CD4-positive, alpha-beta memory T cell (primary cell): ENCODE measurements around the gene AK5. TPM values are rescaled to one million over a fixed set of nuclear protein-coding genes. Genes with fewer than 3 reads are reported as not detected.

ENCODE experiments used
- CTCF ChIA-PET: fragments of 350-600 bp; sonication (Branson Sonifier 250); formaldehyde crosslinking; loops from one replicate; lab custom pipeline; 2021; ENCODE audit warnings: inconsistent platforms; ENCODE audit not compliant: partially characterized antibody; lab: Charles Lee
- POLR2A ChIA-PET: fragments of 350-600 bp; sonication (Branson Sonifier 250); formaldehyde crosslinking; loops from one replicate; lab custom pipeline; 2021; ENCODE audit not compliant: partially characterized antibody; lab: Charles Lee
- DNase-seq, 5 donors: peaks; one replicate each; pipeline versions ENCODE4 v3.0.0 to v3.0.0-alpha.2; 2020 to 2022; ENCODE audit warnings: mixed read lengths in 1 of 5
- H3K27ac ChIP-seq: one replicate; pipeline ENCODE4 v1.7.0; 2013; ENCODE audit warnings: low read depth, low read length
- H3K27me3 ChIP-seq: 2 replicates; pipeline ENCODE4 v1.7.0; 2013; ENCODE audit warnings: mild to moderate bottlenecking, low read length, moderate library complexity; ENCODE audit not compliant: insufficient read depth
- H3K36me3 ChIP-seq: 2 replicates; pipeline ENCODE4 v1.7.0; 2013; ENCODE audit warnings: mild to moderate bottlenecking, low read length, moderate library complexity; ENCODE audit not compliant: insufficient read depth
- H3K4me1 ChIP-seq: 2 replicates; pipeline ENCODE4 v1.7.0; 2013; ENCODE audit warnings: mild to moderate bottlenecking, low read length, moderate library complexity; ENCODE audit not compliant: insufficient read depth
- H3K4me3 ChIP-seq, 2 donors: one replicate each; pipeline ENCODE4 v1.7.0; 2013; ENCODE audit warnings: low read length in 2 of 2, mild to moderate bottlenecking in 1 of 2
- H3K9me3 ChIP-seq, 2 donors: one replicate each; pipeline ENCODE4 v1.7.0; 2013; ENCODE audit warnings: low read length in 2 of 2, control low read depth in 1 of 2; ENCODE audit not compliant: control insufficient read depth in 1 of 2
- H3K27ac Mint-ChIP-seq, 7 donors: one replicate each; pipeline ENCODE4 v1.8.0; 2020 to 2021; ENCODE audit warnings: mixed read lengths in 7 of 7, mild to moderate bottlenecking in 6 of 7, inconsistent platforms in 3 of 7, moderate library complexity in 3 of 7
- H3K27me3 Mint-ChIP-seq, 2 donors: one replicate each; pipeline ENCODE4 v1.8.0; 2020 to 2021; ENCODE audit warnings: mixed read lengths in 2 of 2
- H3K36me3 Mint-ChIP-seq, 2 donors: one replicate each; pipeline ENCODE4 v1.8.0; 2020 to 2021; ENCODE audit warnings: mixed read lengths in 2 of 2, inconsistent platforms in 1 of 2, mild to moderate bottlenecking in 1 of 2
- H3K4me1 Mint-ChIP-seq, 4 donors: one replicate each; pipeline ENCODE4 v1.8.0; 2020 to 2021; ENCODE audit warnings: mixed read lengths in 4 of 4, mild to moderate bottlenecking in 1 of 4
- H3K4me3 Mint-ChIP-seq, 8 donors: one replicate each; pipeline ENCODE4 v1.8.0; 2020 to 2021; ENCODE audit warnings: mixed read lengths in 8 of 8, mild to moderate bottlenecking in 7 of 8, moderate library complexity in 6 of 8, inconsistent platforms in 3 of 8
- H3K9me3 Mint-ChIP-seq, 8 donors: one replicate each; pipeline ENCODE4 v1.8.0; 2020 to 2021; ENCODE audit warnings: mixed read lengths in 8 of 8, mild to moderate bottlenecking in 5 of 8, inconsistent platforms in 3 of 8, moderate library complexity in 1 of 8
- intact Hi-C: fragments of 100-400 bp; cut with micrococcal nuclease; formaldehyde crosslinking; loops from one replicate; pipeline ENCODE4 v1.15.1; 2023
- polyA plus RNA-seq, 2 donors: library from polyadenylated mRNA; unstranded; fragments of 300-500 nt; fragmentation: Illumina TruSeq; gene quantifications; one replicate each; pipeline ENCODE4 v1.2.3, GENCODE V29; 2021
- total RNA-seq, 2 experiments: library from RNA; stranded (reverse); gene quantifications; one replicate each; pipeline ENCODE4 v1.2.3, GENCODE V29; 2021

The AK5 gene
- total and polyA plus RNA-seq, 4 experiments from 2014 or later, result 17.0 to 25.5 (median 19.3) TPM

- no peaks in the 10 kb centered on the region for H3K4me1 ChIP-seq
- Mint-ChIP-seq H3K27me3 (peaks cover 0 to 3% of the 10 kb centered on the region in 2 donors), H3K36me3 (peaks cover 0 to 9% of the 10 kb centered on the region in 2 donors), H3K4me1 (peaks cover 0 to 15% (median 5%) of the 10 kb centered on the region in 4 donors), H3K9me3 (peaks cover 0 to 5% (median 0%) of the 10 kb centered on the region in 8 donors), H3K27ac (no peak overlapping the region), H3K4me3 (no peak overlapping the region)
- no peak overlapping the region for H3K27ac ChIP-seq
- ChIA-PET POLR2A (no interaction called here), CTCF (no interaction called here)
- no peaks in the 10 kb centered on the region for H3K36me3 ChIP-seq
- no peak for DNase-seq
- no peak overlapping the region for H3K4me3 ChIP-seq
- no peaks in the 10 kb centered on the region for H3K27me3 ChIP-seq
- intact Hi-C loops, result no loop called here
- no peaks in the 10 kb centered on the region for H3K9me3 ChIP-seq
Observed at GRCh38 chr1:77356136-77356535, 74.3 kb downstream of the AK5 start.

- Mint-ChIP-seq H3K4me3 (no peak overlapping the region), H3K9me3 (peaks cover 0 to 5% (median under 1%) of the 10 kb centered on the region in 8 donors), H3K36me3 (peaks cover 0 to 13% of the 10 kb centered on the region in 2 donors), H3K27me3 (no peaks in the 10 kb centered on the region), H3K4me1 (peaks cover 0 to 10% (median 6%) of the 10 kb centered on the region in 4 donors), H3K27ac (peak overlapping the region in 5 of 7 donors; percentile 0 to 24 (median 7))
- POLR2A ChIA-PET, result no interaction called here
- no peaks in the 10 kb centered on the region for H3K9me3 ChIP-seq
- no peaks in the 10 kb centered on the region for H3K27me3 ChIP-seq
- CTCF ChIA-PET, result interaction anchor here (1.0 kb wide), 1 partner anchor 173 kb away, joined by 3 read pairs; no protein-coding TSS in a partner anchor
- H3K4me3 ChIP-seq, result no peak overlapping the region
- no peaks in the 10 kb centered on the region for H3K4me1 ChIP-seq
- no peaks in the 10 kb centered on the region for H3K36me3 ChIP-seq
- no peak overlapping the region for H3K27ac ChIP-seq
- no peak for DNase-seq
- intact Hi-C loops, result no loop called here
Observed at GRCh38 chr1:77360256-77360655, 78.4 kb downstream of the AK5 start.

GRCh38 chr1:77361621-77362020 lies 79.8 kb downstream of the AK5 start:
- H3K4me3 Mint-ChIP-seq, result no peak overlapping the region

GRCh38 chr1:77370161-77370560 lies 88.3 kb downstream of the AK5 start:
- no peaks in the 10 kb centered on the region for H3K27me3 Mint-ChIP-seq

More at GRCh38 chr1:77361621-77362020, 79.8 kb downstream of the AK5 start:
- peaks cover 0 to 9% of the 10 kb centered on the region in 2 donors for H3K36me3 Mint-ChIP-seq
- Histone ChIP-seq H3K4me3 (no peak overlapping the region), H3K9me3 (no peaks in the 10 kb centered on the region), H3K27me3 (no peaks in the 10 kb centered on the region), H3K36me3 (no peaks in the 10 kb centered on the region), H3K4me1 (no peaks in the 10 kb centered on the region), H3K27ac (no peak overlapping the region)
- no peak overlapping the region for H3K27ac Mint-ChIP-seq
- peaks cover 0 to 1% (median 0%) of the 10 kb centered on the region in 8 donors for H3K9me3 Mint-ChIP-seq
- H3K27me3 Mint-ChIP-seq, result no peaks in the 10 kb centered on the region
- ChIA-PET POLR2A (no interaction called here), CTCF (no interaction called here)
- DNase-seq, result no peak
- peaks cover 0 to 10% (median 6%) of the 10 kb centered on the region in 4 donors for H3K4me1 Mint-ChIP-seq
- intact Hi-C loops, result no loop called here

GRCh38 chr1:77370583-77371306 lies 88.9 kb downstream of the AK5 start:
- H3K27ac Mint-ChIP-seq, result no peak overlapping the region
- no peaks in the 10 kb centered on the region for H3K9me3 Mint-ChIP-seq
- Histone ChIP-seq H3K36me3 (no peaks in the 10 kb centered on the region), H3K4me1 (peaks cover 10% of the 10 kb centered on the region), H3K27ac (no peak overlapping the region), H3K4me3 (no peak overlapping the region), H3K27me3 (no peaks in the 10 kb centered on the region), H3K9me3 (no peaks in the 10 kb centered on the region)
- POLR2A ChIA-PET, result interaction anchor here (0.7 kb wide), 1 partner anchor 100 kb away, joined by 3 read pairs; no protein-coding TSS in a partner anchor
- CTCF ChIA-PET, result no interaction called here
- intact Hi-C loops, result loop anchor here (10.0 kb wide), 1 partner anchor 164 kb away; no protein-coding TSS in a partner anchor
- H3K27me3 Mint-ChIP-seq, result no peaks in the 10 kb centered on the region
- peaks cover 0 to 5% of the 10 kb centered on the region in 2 donors for H3K36me3 Mint-ChIP-seq
- H3K4me3 Mint-ChIP-seq, result no peak overlapping the region
- no peak for DNase-seq
- peaks cover 10 to 35% (median 15%) of the 10 kb centered on the region in 4 donors for H3K4me1 Mint-ChIP-seq

More at GRCh38 chr1:77370161-77370560, 88.3 kb downstream of the AK5 start:
- CTCF ChIA-PET, result no interaction called here
- no peak overlapping the region for H3K4me3 Mint-ChIP-seq
- no peaks in the 10 kb centered on the region for H3K9me3 ChIP-seq
- no peak for DNase-seq
- H3K27ac Mint-ChIP-seq, result no peak overlapping the region
- intact Hi-C loops, result loop anchor here (10.0 kb wide), 1 partner anchor 165 kb away; no protein-coding TSS in a partner anchor
- H3K36me3 Mint-ChIP-seq, result peaks cover 0 to 5% of the 10 kb centered on the region in 2 donors
- peaks cover 10% of the 10 kb centered on the region for H3K4me1 ChIP-seq
- H3K27me3 ChIP-seq, result no peaks in the 10 kb centered on the region
- peaks cover 10 to 29% (median 15%) of the 10 kb centered on the region in 4 donors for H3K4me1 Mint-ChIP-seq
- H3K9me3 Mint-ChIP-seq, result no peaks in the 10 kb centered on the region
- POLR2A ChIA-PET, result no interaction called here
- no peak overlapping the region for H3K4me3 ChIP-seq
- H3K27ac ChIP-seq, result no peak overlapping the region
- H3K36me3 ChIP-seq, result no peaks in the 10 kb centered on the region

- CTCF ChIA-PET, result interaction anchor here (0.5 kb wide), 1 partner anchor 47 kb away, joined by 3 read pairs; no protein-coding TSS in a partner anchor
- no peak for DNase-seq
- Mint-ChIP-seq H3K36me3 (peaks cover 0 to 5% of the 10 kb centered on the region in 2 donors), H3K9me3 (no peaks in the 10 kb centered on the region), H3K4me1 (peaks cover 10 to 35% (median 15%) of the 10 kb centered on the region in 4 donors), H3K27me3 (no peaks in the 10 kb centered on the region), H3K4me3 (no peak overlapping the region), H3K27ac (no peak overlapping the region)
- H3K4me3 ChIP-seq, result no peak overlapping the region
- H3K9me3 ChIP-seq, result no peaks in the 10 kb centered on the region
- no peak overlapping the region for H3K27ac ChIP-seq
- H3K27me3 ChIP-seq, result no peaks in the 10 kb centered on the region
- POLR2A ChIA-PET, result interaction anchor here (0.7 kb wide), 1 partner anchor 99 kb away, joined by 3 read pairs; no protein-coding TSS in a partner anchor
- H3K36me3 ChIP-seq, result no peaks in the 10 kb centered on the region
- intact Hi-C loops, result loop anchor here (10.0 kb wide), 1 partner anchor 163 kb away; no protein-coding TSS in a partner anchor
- peaks cover 10% of the 10 kb centered on the region for H3K4me1 ChIP-seq
Observed at GRCh38 chr1:77371396-77371795, 89.6 kb downstream of the AK5 start.

- CTCF ChIA-PET, result no interaction called here
- no peak overlapping the region for H3K4me3 ChIP-seq
- Mint-ChIP-seq H3K4me3 (no peak overlapping the region), H3K27ac (no peak overlapping the region), H3K27me3 (no peaks in the 10 kb centered on the region), H3K9me3 (no peaks in the 10 kb centered on the region), H3K4me1 (peaks cover 16 to 40% (median 17%) of the 10 kb centered on the region in 4 donors), H3K36me3 (peaks cover 0 to 12% of the 10 kb centered on the region in 2 donors)
- intact Hi-C loops, result loop anchor here (10.0 kb wide), 1 partner anchor 161 kb away; no protein-coding TSS in a partner anchor
- no peaks in the 10 kb centered on the region for H3K36me3 ChIP-seq
- DNase-seq, result no peak
- no peak overlapping the region for H3K27ac ChIP-seq
- peaks cover 10% of the 10 kb centered on the region for H3K4me1 ChIP-seq
- H3K9me3 ChIP-seq, result no peaks in the 10 kb centered on the region
- no peaks in the 10 kb centered on the region for H3K27me3 ChIP-seq
- POLR2A ChIA-PET, result no interaction called here
Observed at GRCh38 chr1:77373702-77374101, 91.9 kb downstream of the AK5 start.
